HG03196 (cell line): ENCODE data around the gene RAP1GAP2.

Experiments
- ATAC-seq: cut with Tn5 transposase; IDR thresholded peaks from one replicate; pipeline ENCODE4 v1.9.1; 2021; ENCODE audit not compliant: unreplicated experiment

RAP1GAP2 gene

DNA sequence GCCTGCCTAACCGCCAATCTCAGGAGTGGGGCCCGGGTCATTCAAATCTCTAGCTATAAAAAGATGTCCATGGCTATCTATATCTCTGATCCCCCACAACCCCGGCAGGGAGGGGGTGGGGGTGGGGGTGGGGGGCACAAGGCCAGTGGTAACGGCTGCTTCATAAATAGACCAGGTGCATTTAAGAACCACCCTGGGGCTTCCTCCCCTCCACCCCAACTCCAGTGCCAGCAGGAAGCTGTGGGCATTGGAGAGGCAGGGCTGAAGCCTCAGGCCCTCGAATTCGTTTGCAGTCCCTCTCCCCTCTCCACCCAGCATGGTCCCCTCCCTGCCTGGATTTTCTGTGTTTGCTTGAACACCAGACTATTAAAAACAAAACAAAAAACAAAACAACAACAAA, 56.0 kb downstream of the RAP1GAP2 start:
- ATAC-seq: no peak

GRCh38 chr17:2852729-2853282, 56.6 kb downstream of the RAP1GAP2 start:
- no peak for ATAC-seq

GRCh38 chr17:2853283-2854142, 57.3 kb downstream of the RAP1GAP2 start:
- ATAC-seq: no peak

- no peak for ATAC-seq
These were observed 58.2 kb downstream of the RAP1GAP2 start for GRCh38 chr17:2854143-2855055.

GRCh38 chr17:2855063-2855600, 58.9 kb downstream of the RAP1GAP2 start:
- no peak for ATAC-seq

DNA sequence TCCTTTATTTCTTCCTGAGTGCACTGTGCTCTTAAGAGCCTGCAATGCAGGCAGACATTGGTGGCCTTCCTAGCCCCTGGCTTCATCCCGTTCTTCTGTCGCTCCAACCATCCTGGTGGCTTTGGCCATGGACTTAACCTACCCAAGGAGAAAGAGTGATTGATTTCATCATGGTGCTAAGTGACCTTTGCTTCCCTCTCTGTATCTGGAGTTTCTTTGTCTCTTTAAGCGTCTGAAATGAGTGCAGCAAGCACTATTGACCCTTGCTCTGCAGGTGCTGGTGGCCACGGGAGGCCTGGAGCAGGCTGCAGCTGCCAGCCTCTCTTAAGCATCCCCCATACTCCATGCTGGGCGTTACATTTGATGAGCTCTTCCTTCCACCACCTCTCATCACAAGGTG, 60.5 kb downstream of the RAP1GAP2 start:
- no peak for ATAC-seq

DNA sequence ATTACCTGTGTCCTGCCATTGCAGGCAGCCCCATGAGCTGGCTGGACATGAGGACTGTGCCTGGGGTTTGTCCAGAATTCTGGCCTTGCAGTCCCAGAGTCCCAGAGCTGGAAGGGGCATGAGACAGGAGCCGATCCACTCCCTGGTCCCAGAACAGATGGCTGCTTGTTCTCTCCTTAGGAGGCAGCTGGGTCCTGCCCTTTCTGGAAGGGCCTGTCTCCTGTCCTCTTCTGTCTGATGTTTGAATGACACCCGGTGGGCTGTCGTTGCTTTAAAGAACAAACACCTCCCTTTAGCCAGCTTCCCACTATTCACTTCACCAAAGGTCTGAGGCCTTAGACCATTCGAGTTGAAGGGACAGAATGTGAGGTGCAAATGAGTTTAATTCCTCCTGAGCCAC, 63.8 kb downstream of the RAP1GAP2 start:
- no peak for ATAC-seq

DNA sequence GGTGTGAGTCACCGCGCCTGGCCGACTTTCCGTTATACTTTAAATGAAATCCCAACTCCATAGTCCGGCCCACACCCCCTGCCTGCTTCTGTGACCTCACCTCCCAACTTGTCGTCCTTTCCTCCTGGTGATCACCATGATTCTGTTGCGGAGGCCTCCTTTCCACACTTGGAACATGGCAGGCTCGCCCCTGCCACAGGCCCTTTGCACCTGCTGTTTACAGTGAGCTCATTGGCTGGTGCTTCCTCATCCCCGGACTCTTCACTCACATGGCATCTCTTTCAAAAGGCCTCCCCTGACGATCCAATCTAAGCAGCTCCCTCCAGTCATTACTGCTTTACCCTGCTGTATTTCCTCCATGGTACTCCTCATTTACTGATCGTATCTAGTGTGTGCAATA, 64.6 kb downstream of the RAP1GAP2 start:
- ATAC-seq: no peak

GRCh38 chr17:2862197-2862596, 66.0 kb downstream of the RAP1GAP2 start:
- no peak for ATAC-seq

GRCh38 chr17:2863204-2863603, 67.0 kb downstream of the RAP1GAP2 start:
- no peak for ATAC-seq

- no peak for ATAC-seq
These were observed 69.0 kb downstream of the RAP1GAP2 start for GRCh38 chr17:2865228-2865627.

GRCh38 chr17:2867441-2868424, 71.5 kb downstream of the RAP1GAP2 start:
- no peak for ATAC-seq

DNA sequence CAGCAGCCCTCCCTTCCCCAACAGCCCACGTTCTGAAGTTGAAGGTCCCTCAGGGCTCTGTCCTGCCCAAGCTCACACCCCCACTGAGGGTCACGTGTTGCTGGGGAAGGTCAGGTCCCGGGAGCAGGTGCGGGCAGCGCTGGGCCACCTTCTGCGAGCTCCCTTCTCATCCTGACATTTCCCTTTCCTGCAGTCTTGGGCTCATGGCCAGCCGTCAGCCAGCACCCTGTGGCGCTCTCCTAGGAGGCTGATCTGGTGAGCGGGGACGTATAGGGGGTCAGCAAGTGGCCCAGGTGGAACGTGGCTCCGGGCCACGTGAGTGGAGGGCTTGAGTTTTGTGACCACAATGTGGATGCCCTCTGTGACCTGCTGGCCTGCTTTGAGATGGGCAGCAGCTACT, 73.4 kb downstream of the RAP1GAP2 start:
- no peak for ATAC-seq

DNA sequence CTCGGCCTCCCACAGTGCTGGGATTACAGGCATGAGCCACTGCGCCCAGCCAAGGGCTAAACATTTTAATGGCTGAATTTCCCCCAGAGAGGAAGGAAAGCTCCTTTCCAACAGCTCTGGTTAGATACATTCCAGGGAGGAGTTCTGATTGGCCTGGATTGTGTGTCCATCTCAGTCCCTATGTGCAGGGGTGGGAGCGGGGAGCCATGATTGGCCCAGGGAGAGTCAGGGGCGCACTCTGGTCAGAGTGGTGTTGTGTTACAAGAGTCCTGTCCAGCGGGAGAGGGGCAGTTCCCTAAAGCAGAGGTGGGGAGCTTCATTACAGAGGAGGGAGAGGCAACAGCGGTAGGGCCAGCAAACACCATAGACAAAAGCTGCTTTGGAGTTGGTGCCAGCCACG, 75.0 kb downstream of the RAP1GAP2 start:
- ATAC-seq: no peak

DNA sequence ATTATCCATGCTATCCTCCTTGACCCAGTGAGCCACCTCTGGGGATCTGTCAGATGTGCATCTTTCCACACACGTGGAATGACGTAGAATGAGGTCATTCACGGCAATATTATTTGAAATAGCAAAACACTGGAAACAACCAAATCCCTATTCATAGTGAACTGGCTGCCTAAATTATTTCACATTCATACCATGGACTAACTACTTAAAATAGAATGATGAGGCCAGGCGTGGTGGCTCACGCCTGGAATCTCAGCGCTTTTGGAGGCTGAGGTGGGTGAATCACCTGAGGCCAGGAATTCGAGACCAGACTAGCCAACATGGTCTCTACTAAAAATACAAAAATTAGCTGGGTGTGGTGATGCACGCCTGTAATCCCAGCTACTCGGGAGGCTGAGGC, 75.5 kb downstream of the RAP1GAP2 start:
- no peak for ATAC-seq

DNA sequence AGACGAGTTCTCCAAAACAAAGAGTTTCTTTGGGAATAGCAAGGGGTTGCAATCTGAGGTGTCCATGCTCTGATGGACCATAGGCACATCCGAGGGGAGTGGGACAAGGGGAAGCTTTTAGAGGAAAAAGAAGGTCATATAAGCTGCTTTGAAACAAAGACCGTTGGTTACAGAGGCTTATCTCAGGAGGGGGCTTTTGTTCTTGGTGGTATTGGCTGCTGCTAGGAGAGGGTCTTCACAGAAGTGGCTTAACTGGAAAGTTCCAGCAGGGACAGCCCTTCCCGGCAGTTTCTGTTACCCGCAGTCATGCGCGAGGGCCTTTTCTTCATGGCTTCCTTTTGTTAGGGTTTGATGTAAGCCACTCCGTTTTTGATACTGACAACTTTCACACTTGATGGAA, 76.0 kb downstream of the RAP1GAP2 start:
- no peak for ATAC-seq

DNA sequence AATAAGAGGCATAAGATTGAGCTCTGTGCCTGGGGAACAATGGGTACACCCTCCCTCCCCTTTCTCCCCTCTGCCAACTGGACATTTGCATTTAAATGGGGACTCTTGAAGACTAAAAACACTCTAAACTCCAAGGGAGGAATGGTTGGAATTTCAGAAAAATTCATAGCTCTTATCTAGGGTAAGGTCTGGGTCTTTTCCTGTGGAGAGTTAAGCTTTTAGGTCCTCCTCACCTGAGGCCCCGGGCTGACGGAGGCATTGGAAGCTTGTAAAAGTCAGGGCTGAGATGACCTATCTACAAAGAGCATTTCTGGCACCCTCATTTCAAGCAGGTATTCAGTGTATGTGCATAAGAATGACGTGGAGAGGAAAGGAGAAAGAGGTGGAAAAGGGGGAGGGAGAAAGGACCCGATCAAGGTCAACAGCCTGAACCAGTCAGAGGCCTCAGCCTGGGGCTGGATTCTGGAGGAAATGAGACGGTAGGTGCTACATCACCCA, 78.0 kb downstream of the RAP1GAP2 start:
- ATAC-seq: no peak

DNA sequence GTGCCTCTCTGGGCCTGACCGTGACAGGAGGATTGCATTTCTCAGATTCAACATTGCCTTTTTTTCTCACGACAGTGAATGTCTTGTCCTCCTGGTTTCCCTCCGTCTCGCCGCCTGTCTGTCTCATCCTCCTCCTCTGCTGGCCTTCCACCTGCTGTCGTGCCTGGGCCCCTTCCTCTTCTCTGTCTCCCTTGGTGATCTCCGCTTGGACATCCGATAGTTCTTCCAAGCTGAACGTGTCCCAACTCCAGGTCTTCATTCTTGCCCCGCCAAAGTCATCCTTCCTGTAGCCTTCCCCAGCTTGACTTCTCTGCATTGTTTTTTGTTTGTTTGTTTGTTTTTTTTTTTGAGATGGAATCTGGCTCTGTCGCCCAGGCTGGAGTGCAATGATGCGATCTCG, 79.4 kb downstream of the RAP1GAP2 start:
- ATAC-seq: no peak

- ATAC-seq: no peak
These were observed 80.2 kb downstream of the RAP1GAP2 start for GRCh38 chr17:2876467-2876866.

GRCh38 chr17:2878751-2879254, 82.6 kb downstream of the RAP1GAP2 start:
- no peak for ATAC-seq
